Hematopoietic multipotent progenitor cell treated with erythropoietin and hydrocortisone succinate and interleukin-3 and kit ligand, for 4 days (in vitro differentiated cells): ENCODE measurements around the gene ZNF227.
"Not testable (repeated sequence)": the region's sequence is repeated elsewhere in the genome, so short reads cannot be mapped to it uniquely, and the experiment has no call there.

Source experiments
- DNase-seq: peaks from one replicate; pipeline ENCODE4 v3.0.0-alpha.2; 2015

Gene ZNF227

GRCh38 chr19:44252332-44252731 is 40.0 kb downstream of the ZNF227 start:
- not testable (repeated sequence) for DNase-seq

DNA sequence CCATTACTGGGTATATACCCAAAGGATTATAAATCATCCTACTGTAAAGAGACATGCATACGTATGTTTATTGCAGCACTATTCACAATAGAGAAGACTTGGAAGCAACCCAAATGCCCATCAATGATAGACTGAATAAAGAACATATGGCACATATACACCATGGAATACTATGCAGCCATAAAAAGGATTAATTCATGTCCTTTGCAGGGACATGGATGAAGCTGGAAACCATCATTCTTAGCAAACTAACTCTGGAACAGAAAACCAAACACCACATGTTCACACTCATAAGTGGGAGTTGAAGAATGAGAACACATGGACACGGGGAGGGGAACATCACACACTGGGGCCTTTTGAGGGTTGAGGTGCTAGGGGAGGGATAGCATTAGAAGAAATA is 41.1 kb downstream of the ZNF227 start:
- DNase-seq = not testable (repeated sequence)

DNA sequence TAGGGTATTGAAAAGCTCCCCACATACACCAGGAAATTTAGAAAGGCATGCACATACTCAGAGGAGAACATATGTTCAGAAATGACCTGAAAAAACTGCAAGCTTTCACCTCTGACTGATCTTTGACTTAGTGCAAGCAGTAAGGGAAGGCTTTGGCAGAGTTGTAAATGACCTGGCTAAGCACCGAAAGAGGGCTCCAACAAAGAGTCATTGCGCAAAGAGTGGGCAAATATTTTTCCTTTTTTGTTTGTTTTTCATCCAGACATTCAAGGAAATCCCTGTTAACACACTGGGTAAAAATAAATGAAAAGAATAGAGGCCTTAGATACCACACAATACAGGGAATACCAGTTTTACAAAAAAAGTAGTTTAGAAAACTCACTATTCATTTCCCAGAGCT is 42.2 kb downstream of the ZNF227 start:
- DNase-seq = no peak

- DNase-seq = no peak
Observed at GRCh38 chr19:44255705-44256411, 43.5 kb downstream of the ZNF227 start.

DNA sequence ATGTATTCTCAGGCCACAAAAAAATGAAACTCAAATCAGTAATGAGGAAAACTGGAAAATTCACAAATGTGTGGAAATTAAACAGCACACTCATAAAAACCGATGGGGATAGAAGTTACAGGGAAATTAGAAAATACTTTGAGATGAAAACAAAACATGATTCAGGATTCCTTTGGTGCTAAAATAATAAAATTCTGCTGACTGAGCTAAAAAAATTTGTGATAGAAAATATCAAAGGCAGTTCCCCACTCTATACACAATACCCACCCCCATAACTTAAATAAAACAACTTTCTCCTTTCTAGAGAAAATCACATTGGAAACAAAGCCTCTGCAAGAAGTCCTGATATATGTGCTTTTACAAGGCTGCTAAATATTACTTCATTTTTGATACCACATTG is 45.8 kb downstream of the ZNF227 start:
- no peak for DNase-seq

DNA sequence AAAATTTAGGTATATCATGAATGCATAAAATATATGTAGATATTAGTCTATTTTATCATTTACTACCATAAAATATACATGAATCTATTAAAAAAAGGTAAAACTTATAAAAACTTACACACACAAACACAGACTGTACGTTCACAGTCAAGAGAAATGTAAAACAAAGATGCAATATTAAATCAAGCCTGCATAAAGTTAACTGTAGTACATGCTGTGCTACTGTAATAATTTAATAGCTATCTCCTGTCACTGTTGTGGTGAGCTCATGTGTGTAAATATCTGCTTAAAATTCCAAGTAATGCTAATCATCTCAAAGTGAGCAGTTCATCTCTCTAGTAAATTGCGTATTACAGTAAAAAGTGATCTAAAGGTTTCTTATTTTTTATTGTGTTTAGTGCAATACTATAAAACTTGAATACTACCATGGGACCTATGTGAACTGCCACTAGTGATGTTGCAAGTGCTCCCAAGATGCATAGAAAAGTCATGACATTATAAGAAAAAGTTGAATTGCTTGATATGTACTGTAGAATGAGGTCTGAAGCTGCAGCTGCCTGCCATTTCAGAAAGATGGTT is 46.6 kb downstream of the ZNF227 start:
- no peak for DNase-seq

- DNase-seq = no peak
Observed at GRCh38 chr19:44260343-44260681, 48.0 kb downstream of the ZNF227 start.

- no peak for DNase-seq
Observed at GRCh38 chr19:44260695-44261446, 48.5 kb downstream of the ZNF227 start.

DNA sequence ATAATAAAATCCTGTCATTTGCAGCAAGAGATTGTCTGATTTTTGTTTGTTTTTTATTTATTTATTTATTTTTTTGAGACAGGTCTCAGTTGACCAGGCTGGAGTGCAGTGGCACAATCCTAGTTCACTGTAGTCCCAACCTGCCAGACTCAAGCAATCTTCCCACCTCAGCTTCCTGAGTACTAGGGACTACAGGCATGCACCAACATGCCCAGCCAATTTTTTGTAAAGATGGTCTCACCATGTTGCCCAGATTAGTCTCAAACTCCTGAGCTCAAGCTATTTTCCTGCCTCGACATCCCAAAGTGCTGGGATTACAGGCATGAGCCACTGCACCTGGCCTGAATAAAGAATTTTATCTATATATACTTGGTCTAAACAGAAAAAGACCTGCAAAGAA is 65.0 kb downstream of the ZNF227 start:
- DNase-seq = no peak

GRCh38 chr19:44278181-44278690 is 65.9 kb downstream of the ZNF227 start:
- no peak for DNase-seq

DNA sequence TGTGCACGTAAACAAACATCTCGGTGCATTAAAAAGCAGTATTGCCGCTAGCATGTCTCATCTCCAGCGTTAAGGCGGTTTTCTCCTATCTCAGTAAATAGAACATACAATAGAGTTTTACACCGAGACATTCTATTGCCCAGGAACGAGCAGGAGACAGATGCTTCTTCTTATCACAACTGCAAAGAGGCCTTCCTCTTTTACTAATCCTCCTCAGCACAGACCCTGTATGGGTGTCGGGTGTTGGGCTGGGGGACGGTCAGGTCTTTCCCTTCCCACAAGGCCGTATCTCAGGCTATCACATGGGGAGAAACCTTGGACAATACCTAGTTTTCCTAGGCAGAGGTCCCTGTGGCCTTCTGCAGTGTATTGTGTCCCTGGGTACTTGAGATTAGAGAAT is 68.6 kb downstream of the ZNF227 start:
- DNase-seq = peak; percentile 7

DNA sequence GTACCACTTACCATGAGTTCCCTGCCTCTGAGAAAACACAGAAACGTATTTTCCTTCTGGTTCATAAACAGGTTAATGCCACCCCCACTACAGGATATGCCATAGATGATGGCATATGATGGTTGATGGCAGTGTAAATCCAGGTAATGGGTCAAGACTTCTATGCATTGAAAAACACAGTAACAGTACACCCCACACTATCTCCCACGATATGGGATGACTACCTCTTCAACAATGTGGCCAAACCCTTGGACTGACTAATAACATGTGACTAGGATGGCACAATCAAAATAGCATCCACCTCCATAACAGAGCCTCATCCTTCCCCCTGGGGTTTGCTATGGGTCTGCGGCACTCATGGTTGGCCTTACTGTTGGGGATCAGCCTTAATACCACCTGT is 70.5 kb downstream of the ZNF227 start:
- no peak for DNase-seq

DNA sequence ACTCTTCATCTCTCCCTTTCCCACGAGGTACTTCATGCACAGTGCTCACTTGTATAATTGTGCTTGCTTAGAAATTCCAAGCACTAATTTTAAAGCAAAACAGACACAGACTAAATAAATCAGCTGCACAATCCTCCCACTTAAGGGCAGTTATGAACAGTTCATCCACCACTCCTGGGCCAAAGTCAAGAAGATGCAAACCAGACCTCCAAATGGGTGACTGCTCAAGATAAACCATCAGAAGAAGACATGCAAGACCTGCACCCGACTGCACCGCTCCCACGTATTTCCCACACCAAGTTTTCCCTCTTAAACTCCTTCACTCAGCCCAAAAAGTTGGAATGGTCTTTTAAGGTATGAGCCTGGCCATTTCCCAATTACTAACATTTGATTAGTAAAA is 72.6 kb downstream of the ZNF227 start:
- DNase-seq = no peak
